Measurements from ENCODE around the gene EPHB6. TPM values are rescaled to one million over a fixed set of nuclear protein-coding genes. Genes with fewer than 3 reads are reported as not detected.

EPHB6 gene
- total RNA-seq, 1 donor from 2014 or later = 2.0 TPM

DNA sequence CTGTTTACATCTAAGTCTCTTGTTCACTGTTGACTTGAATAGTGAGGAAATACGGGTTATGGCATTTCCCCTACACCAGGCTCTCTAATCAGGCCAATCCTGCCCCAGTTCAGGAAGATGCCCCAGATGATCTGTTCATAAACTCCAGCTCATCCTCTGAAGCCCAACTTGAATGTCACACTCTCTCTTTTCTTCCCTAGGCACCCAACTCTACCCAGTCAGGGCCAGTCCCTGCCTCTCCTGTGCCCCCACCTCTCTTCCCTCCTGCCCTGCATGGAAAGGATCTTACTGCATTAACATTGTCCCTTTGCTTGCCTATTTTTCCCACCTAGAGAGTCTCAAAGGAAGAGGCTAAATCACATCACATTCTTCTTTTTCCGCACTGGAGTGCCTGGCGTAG, 41.3 kb downstream of the EPHB6 start:
- DNase-seq (ENCODE audit: low read depth) = no peak

- no peak for DNase-seq (ENCODE audit: low read depth)
Measured at GRCh38 chr7:142896741-142897379, 42.0 kb downstream of the EPHB6 start.

DNA sequence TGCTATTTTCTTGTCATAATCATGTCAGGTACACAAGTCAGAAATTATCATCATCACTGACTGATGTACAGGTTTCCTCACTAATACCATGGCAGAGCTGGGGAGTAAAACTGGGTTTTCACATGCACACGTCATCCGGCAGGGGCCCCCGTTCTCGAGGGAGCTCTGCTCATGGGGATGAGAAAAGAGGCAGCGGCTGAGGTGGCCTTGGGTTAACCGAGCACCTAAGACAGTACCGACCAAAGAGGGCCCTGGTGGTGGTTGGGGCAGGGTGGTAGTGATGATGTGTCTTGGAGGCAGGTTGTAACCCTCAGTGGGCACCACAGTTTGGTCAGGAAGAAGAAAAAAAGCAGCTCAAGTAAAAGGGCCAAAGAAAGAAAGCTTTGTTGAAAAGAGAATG, 42.8 kb downstream of the EPHB6 start:
- no peak for DNase-seq (ENCODE audit: low read depth)

- DNase-seq (ENCODE audit: low read depth) = no peak
Measured at GRCh38 chr7:142898377-142899170, 43.7 kb downstream of the EPHB6 start.

- no peak for DNase-seq (ENCODE audit: low read depth)
Measured at GRCh38 chr7:142899661-142900060, 44.8 kb downstream of the EPHB6 start.

GRCh38 chr7:142901426-142902259, 46.8 kb downstream of the EPHB6 start:
- DNase-seq (ENCODE audit: low read depth) = no peak

GRCh38 chr7:142904128-142904527, 49.3 kb downstream of the EPHB6 start:
- DNase-seq (ENCODE audit: low read depth) = no peak

DNA sequence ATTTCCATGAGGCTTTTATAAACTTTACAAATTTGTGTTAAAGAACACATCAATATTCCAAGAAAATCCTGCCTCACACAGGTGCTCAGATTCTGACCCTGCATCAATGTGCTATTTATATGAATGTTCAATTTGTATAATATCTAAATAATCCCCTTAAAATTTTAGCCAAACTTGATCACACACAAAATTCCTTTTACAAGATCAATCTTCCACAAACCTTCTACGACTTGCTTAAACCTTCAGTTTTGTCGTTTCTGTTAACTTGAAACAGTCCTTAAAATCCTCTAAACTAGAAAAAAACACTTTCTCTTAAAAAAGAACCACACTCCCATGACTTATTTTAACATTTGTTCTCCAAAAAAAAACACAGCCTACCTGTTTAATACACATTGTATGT, 50.9 kb downstream of the EPHB6 start:
- DNase-seq (ENCODE audit: low read depth) = no peak

GRCh38 chr7:142906643-142907042, 51.8 kb downstream of the EPHB6 start:
- DNase-seq (ENCODE audit: low read depth) = no peak

DNA sequence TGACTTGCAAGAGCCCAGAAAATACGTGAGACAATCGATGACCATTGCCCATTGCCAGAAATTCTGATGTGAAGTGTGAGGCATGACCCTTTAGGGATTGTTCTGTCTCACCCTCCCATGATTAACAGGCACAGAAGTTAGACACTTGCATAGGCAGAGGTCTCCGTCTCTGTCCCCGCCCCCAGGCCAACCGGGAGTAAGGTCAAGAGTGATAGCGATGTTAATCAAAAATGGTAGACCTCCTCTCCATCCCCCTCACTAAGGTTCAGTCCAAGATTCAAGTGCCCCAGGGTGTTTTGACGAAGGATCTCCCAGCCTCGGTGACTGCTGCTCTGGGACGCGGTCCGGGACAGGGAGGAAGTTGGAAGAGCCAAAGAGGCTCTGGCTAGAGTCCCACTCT, 53.4 kb downstream of the EPHB6 start:
- DNase-seq (ENCODE audit: low read depth) = no peak

DNA sequence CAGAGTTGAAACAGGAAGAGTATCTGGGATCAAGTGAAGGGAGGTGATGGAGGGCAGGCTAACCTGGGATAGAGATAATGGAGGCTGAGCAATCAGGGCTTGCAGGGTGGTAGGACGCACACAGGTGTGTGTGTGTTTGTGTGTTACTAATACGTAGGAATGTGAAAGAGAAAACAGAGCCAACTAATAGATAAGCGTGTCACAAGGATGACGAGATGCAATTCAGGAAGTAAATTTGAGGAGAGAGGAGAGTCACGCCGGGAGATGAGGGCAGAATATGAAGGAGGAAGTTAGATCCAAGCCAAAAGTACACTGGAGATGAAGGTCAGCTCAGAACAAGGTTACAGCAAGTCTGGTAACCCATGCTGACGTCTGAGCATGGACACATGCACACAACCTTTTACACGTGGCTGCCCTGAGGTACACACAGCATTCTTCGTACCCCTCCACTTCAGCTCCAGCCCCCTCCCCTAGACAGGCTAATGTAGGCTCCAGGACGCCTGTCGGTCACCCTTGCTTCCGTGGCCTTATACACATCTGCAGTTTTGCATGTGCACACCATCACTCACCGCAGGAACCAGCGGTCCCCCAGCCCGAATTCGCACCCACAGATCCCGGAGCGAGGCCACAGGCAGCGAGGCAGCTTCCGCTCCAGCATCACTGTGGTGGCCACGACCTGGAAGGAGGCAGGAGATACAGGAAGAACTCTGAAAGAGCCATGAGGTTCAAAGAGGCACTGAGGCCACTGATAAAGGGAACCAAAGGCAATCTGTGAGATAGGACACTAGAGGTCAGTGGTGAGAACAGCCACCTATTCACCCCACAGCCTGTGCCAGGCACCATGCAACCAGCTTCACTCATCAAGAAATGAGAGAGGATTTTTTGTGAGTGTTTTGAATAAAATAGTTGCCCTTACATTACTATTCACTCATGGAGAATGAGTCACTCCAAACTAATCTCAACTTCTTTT, 54.3 kb downstream of the EPHB6 start:
- DNase-seq (ENCODE audit: low read depth) = peak; percentile 3

DNA sequence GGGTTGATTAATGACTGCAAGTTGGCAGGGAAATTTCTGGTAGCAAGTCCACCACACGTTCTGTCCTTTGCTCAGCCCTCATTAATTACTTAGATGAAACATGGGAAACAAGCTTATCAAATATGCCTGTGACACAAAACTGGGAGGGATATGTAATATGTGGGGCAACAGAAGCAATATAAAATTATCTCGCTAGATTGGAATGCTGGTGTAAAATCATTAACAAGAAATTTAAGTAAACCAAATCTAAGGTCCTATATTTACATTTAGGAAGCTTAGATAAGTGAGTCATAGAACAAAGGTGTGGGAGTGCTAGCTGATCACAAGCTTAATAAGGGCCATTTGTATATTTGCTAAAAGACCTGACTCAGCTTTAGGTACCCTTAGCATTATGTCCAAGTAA, 55.2 kb downstream of the EPHB6 start:
- DNase-seq (ENCODE audit: low read depth) = peak; percentile 51

- DNase-seq (ENCODE audit: low read depth) = no peak
Measured at GRCh38 chr7:142910481-142910880, 55.6 kb downstream of the EPHB6 start.

DNA sequence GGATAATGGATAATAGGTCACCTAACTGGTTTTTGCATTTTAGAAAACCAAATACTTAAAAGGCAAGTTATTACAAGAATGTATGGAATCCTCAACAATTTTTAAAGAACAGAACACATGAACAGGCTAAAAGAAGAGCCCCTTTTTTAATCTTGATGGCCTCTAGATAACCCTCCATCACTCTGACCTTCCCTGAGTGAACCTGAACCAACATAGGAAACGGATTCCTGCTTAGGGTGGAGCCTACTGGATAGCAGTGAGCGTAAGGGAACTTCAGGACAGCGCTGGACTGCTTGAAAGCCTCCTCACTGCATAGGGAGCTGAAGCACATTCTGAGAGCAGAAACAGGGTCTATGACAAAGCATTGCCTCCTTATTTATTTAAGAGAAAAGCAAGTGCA, 58.2 kb downstream of the EPHB6 start:
- DNase-seq (ENCODE audit: low read depth) = no peak

GRCh38 chr7:142913566-142913965, 58.7 kb downstream of the EPHB6 start:
- no peak for DNase-seq (ENCODE audit: low read depth)

- no peak for DNase-seq (ENCODE audit: low read depth)
Measured at GRCh38 chr7:142914121-142914520, 59.2 kb downstream of the EPHB6 start.

DNA sequence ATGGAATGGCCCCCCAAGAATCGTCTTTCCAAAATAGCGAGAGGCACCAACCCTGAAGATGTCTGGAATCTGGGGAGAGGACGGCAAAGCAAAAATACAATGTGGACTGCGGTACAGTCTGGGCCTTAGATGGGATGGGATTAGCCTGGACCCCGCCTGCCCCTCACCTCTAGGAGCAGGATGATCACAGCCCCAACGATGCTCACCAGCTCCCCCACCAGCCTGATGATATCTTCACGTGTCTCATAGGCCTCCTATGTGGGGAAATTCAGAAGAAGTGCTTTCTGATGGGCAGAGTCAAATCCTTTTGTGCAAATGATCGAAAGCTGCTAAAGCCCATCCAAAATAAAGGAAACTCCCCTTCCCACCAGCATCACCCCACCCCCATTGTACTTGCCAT, 60.4 kb downstream of the EPHB6 start:
- DNase-seq (ENCODE audit: low read depth) = no peak

- peak; percentile 39 for DNase-seq (ENCODE audit: low read depth)
Measured at GRCh38 chr7:142916508-142916907, 61.6 kb downstream of the EPHB6 start.

GRCh38 chr7:142917447-142917846, 62.6 kb downstream of the EPHB6 start:
- no peak for DNase-seq (ENCODE audit: low read depth)

- no peak for DNase-seq (ENCODE audit: low read depth)
Measured at GRCh38 chr7:142918901-142919300, 64.0 kb downstream of the EPHB6 start.

DNA sequence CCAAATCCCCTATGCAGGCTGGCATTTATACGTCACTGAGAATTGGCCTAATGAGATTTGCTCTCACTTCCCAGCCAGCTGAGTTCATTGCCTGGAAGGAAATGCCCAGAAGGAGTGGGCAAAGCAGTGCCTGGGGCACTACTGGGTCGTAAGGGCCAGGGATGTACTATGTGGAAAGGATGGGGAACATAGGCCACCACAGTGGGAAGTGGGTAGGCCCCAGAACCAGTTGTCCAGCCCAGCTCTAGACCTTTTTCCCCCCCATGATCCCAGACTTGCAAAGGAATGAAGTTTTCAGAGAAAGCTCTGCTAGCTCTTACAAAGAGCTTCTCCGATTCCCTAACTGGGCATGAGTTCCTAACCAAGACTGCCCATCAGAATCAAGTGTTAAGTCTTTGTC, 64.8 kb downstream of the EPHB6 start:
- no peak for DNase-seq (ENCODE audit: low read depth)

Measured in renal cortical epithelial cell (primary cell).